K562 (cell line): ENCODE measurements around the gene RBP3. TPM values are rescaled to one million over a fixed set of nuclear protein-coding genes. Genes with fewer than 3 reads are reported as not detected.
A peak's percentile ranks its signal among the peaks of the same experiment; 100 is the strongest.

Experiments
- ATAC-seq: fragments of 200-7000 bp; cut with Tn5 transposase; 3 replicates; pipeline ENCODE4 v1.9.1; 2020; ENCODE audit warnings: moderate library complexity
- BruUV-seq: library from RNA; stranded (reverse); fragments of 400-500 nt; replicated peaks from 2 replicates; lab custom pipeline; 2021; lab: Mats Ljungman, UMichigan
- CTCF ChIA-PET: fragments of 300-600 bp; formaldehyde crosslinking; extraction: SDS; loops from one replicate; lab custom pipeline; 2021; ENCODE audit warnings: low intra/inter-chr PET ratio; lab: Yijun Ruan, JAX
- POLR2A ChIA-PET: fragments of 300-600, 350-650 bp; sonication (Branson Sonifier 250); formaldehyde crosslinking; extraction: SDS; loops from one replicate; lab custom pipeline; 2021; ENCODE audit warnings: antibody characterized with exemption, inconsistent platforms; lab: Yijun Ruan, JAX
- DNase-seq, 4 experiments: peaks; one replicate each; pipeline versions ENCODE4 v3.0.0 to v3.0.0-alpha.2; 2011 to 2018; ENCODE audit warnings: low spot score in 3 of 4, mixed read lengths in 3 of 4; ENCODE audit errors: extremely low read depth in 1 of 4
- FAIRE-seq: peaks from 2 replicates; lab custom pipeline; 2011; peaks lifted over from hg19 to GRCh38; lab: Jason Lieb, UNC
- H2AFZ ChIP-seq: 2 replicates; pipeline ENCODE4 v1.6.0; 2011; ENCODE audit warnings: low read depth, low read length, control low read depth, inconsistent platforms
- H3K27ac ChIP-seq: fragments of 200-600 bp; 3 replicates; pipeline ENCODE4 v1.8.0; 2011; ENCODE audit warnings: low read depth, mild to moderate bottlenecking, control low read depth, inconsistent platforms, low read length, moderate library complexity, mixed read lengths; ENCODE audit errors: extremely low read depth
- H3K27me3 ChIP-seq, 2 experiments: fragments of 300-600 bp in 1 of 2; 2 replicates in 1 of 2; 3 replicates in 1 of 2; pipeline versions ENCODE4 v1.6.0 to v1.8.0; 2011; ENCODE audit warnings: inconsistent platforms in 2 of 2, low read length in 2 of 2, mild to moderate bottlenecking in 1 of 2, mixed read lengths in 1 of 2, moderate library complexity in 1 of 2; ENCODE audit not compliant: control insufficient read depth in 2 of 2, insufficient read depth in 2 of 2
- H3K36me3 ChIP-seq: fragments of 300-600 bp; 3 replicates; pipeline ENCODE4 v1.8.0; 2011; ENCODE audit warnings: mild to moderate bottlenecking, low read length, inconsistent platforms; ENCODE audit not compliant: control insufficient read depth, insufficient read depth
- H3K4me1 ChIP-seq, 2 experiments: fragments of 200-600 bp in 1 of 2; replicated peaks in 1 of 2; 2 replicates in 1 of 2; 3 replicates in 1 of 2; pipeline versions ENCODE4 v1.5.1 to v1.8.0; 2011; ENCODE audit warnings: inconsistent platforms in 2 of 2, low read length in 2 of 2, mild to moderate bottlenecking in 1 of 2, mixed read lengths in 1 of 2, moderate library complexity in 1 of 2; ENCODE audit not compliant: control insufficient read depth in 2 of 2, insufficient read depth in 2 of 2
- H3K4me2 ChIP-seq: 2 replicates; pipeline ENCODE4 v1.6.1; 2011; ENCODE audit warnings: low read length, control low read depth, inconsistent platforms, mixed read lengths; ENCODE audit not compliant: insufficient read depth
- H3K4me3 ChIP-seq: fragments of 200-600 bp; sonication (generic), shearing (Covaris generic); 2 replicates; pipeline ENCODE4 v1.5.1; 2016; ENCODE audit warnings: control low read depth, inconsistent platforms
- H3K79me2 ChIP-seq: fragments of 200-600 bp; 3 replicates; pipeline ENCODE4 v1.8.0; 2011; ENCODE audit warnings: low read length, inconsistent platforms; ENCODE audit not compliant: control insufficient read depth, insufficient read depth
- H3K9ac ChIP-seq, 2 experiments: 2 replicates each; pipeline versions ENCODE4 v1.6.0 to v1.6.1; 2011; ENCODE audit warnings: low read depth in 2 of 2, low read length in 2 of 2, control low read depth in 1 of 2, inconsistent platforms in 1 of 2, mild to moderate bottlenecking in 1 of 2, mixed read lengths in 1 of 2; ENCODE audit not compliant: insufficient read depth in 1 of 2
- H3K9me1 ChIP-seq: one replicate; pipeline ENCODE4 v1.6.0; 2011; ENCODE audit warnings: inconsistent platforms, mild to moderate bottlenecking, low read length, moderate library complexity; ENCODE audit not compliant: control insufficient read depth, insufficient read depth
- H3K9me3 ChIP-seq: replicated peaks from 2 replicates; pipeline ENCODE4 v1.5.1; 2011; ENCODE audit warnings: low read depth, low read length, inconsistent platforms; ENCODE audit not compliant: control insufficient read depth, insufficient read depth
- H4K20me1 ChIP-seq: replicated peaks from 2 replicates; pipeline ENCODE4 v1.6.1; 2011; ENCODE audit warnings: low read length, inconsistent platforms, mixed read lengths; ENCODE audit not compliant: control insufficient read depth, insufficient read depth
- ARID1B ChIP-seq: fragments of 450-650 bp; IDR thresholded peaks from 2 replicates; pipeline ENCODE4 v1.6.1; 2016; ENCODE audit warnings: antibody characterized with exemption, mild to moderate bottlenecking, inconsistent platforms
- ATF1 ChIP-seq, 2 experiments: fragments of 450-650 bp in 1 of 2; IDR thresholded peaks; 2 replicates each; pipeline ENCODE4 v1.6.1; 2016; ENCODE audit warnings: missing compliant biosample characterization in 1 of 2, missing genetic modification characterization in 1 of 2
- CBFA2T3 ChIP-seq: fragments of 450-650 bp; IDR thresholded peaks from 2 replicates; pipeline ENCODE4 v1.6.1; 2017
- CTBP1 ChIP-seq: fragments of 450-650 bp; IDR thresholded peaks from 2 replicates; pipeline ENCODE4 v1.6.1; 2016; ENCODE audit warnings: borderline replicate concordance
- E2F3 ChIP-seq: fragments of 250-450 bp; sonication (Bioruptor Pico); IDR thresholded peaks from 2 replicates; pipeline ENCODE4 v1.4.0; 2020; ENCODE audit warnings: mild to moderate bottlenecking
- FOXK2 ChIP-seq, 2 experiments: fragments of 450-650 bp; IDR thresholded peaks in 1 of 2; conservative IDR thresholded peaks in 1 of 2; 2 replicates each; pipeline ENCODE4 v1.6.1; 2016; ENCODE audit warnings: low read depth in 2 of 2, mild to moderate bottlenecking in 1 of 2
- HDAC1 ChIP-seq, 2 experiments: fragments of 450-650 bp; IDR thresholded peaks; 2 replicates each; pipeline ENCODE4 v1.6.1; 2016 to 2017; ENCODE audit warnings: inconsistent platforms in 1 of 2, mild to moderate bottlenecking in 1 of 2, moderate library complexity in 1 of 2
- HNRNPH1 ChIP-seq: fragments of 200-400 bp; formaldehyde crosslinking; optimal IDR thresholded peaks from 2 replicates; pipeline ENCODE3; 2017; ENCODE audit warnings: low read depth, mild to moderate bottlenecking, low read length, moderate library complexity
- JUND ChIP-seq, 2 experiments: IDR thresholded peaks; 2 replicates in 1 of 2; 3 replicates in 1 of 2; pipeline ENCODE4 v1.6.1; 2011; ENCODE audit warnings: borderline replicate concordance in 2 of 2, low read depth in 2 of 2, low read length in 2 of 2, improper control_type of control experiment in 1 of 2, missing biosample characterization in 1 of 2, missing genetic modification characterization in 1 of 2, missing genetic modification reagents in 1 of 2
- KDM1A ChIP-seq, 2 experiments: fragments of 450-650 bp; IDR thresholded peaks; 2 replicates each; pipeline ENCODE4 v1.6.1; 2016; ENCODE audit warnings: mild to moderate bottlenecking in 2 of 2
- LEF1 ChIP-seq: fragments of 450-650 bp; IDR thresholded peaks from 2 replicates; pipeline ENCODE4 v1.6.1; 2016; ENCODE audit warnings: mild to moderate bottlenecking
- MTA2 ChIP-seq: fragments of 450-650 bp; IDR thresholded peaks from 2 replicates; pipeline ENCODE4 v1.6.1; 2016; ENCODE audit warnings: low read depth
- MYNN ChIP-seq, 2 experiments: sonication (generic); formaldehyde crosslinking in 1 of 2; IDR thresholded peaks; 2 replicates each; pipeline versions ENCODE4 v1.5.0 to v1.6.1; 2016 to 2020; ENCODE audit warnings: antibody characterized with exemption in 1 of 2, missing genetic modification reagents in 1 of 2
- NCOA1 ChIP-seq: fragments of 450-650 bp; IDR thresholded peaks from 2 replicates; pipeline ENCODE4 v1.6.1; 2016; ENCODE audit warnings: low read depth
- PHF21A ChIP-seq: fragments of 450-650 bp; IDR thresholded peaks from 2 replicates; pipeline ENCODE4 v1.6.1; 2017; ENCODE audit warnings: low read depth, borderline replicate concordance
- SMARCA4 ChIP-seq: fragments of 450-650 bp; IDR thresholded peaks from 2 replicates; pipeline ENCODE4 v1.6.1; 2016
- SMARCC2 ChIP-seq: fragments of 450-650 bp; IDR thresholded peaks from 2 replicates; pipeline ENCODE4 v1.6.1; 2017; ENCODE audit warnings: antibody characterized with exemption, moderate library complexity, mild to moderate bottlenecking, low read depth
- SOX6 ChIP-seq: fragments of 450-650 bp; IDR thresholded peaks from 2 replicates; pipeline ENCODE4 v1.6.1; 2014; ENCODE audit warnings: mild to moderate bottlenecking
- TEAD4 ChIP-seq, 2 experiments: sonication (generic) in 1 of 2; formaldehyde crosslinking in 1 of 2; IDR thresholded peaks; 2 replicates each; pipeline versions ENCODE4 v1.6.1 to v1.8.0; 2012 to 2022; ENCODE audit warnings: borderline replicate concordance in 1 of 2, inconsistent platforms in 1 of 2, low read length in 1 of 2, mild to moderate bottlenecking in 1 of 2, missing genetic modification reagents in 1 of 2
- THRAP3 ChIP-seq: fragments of 450-650 bp; IDR thresholded peaks from 2 replicates; pipeline ENCODE4 v1.6.1; 2016; ENCODE audit warnings: mild to moderate bottlenecking, inconsistent platforms, borderline replicate concordance
- TRIM24 ChIP-seq, 2 experiments: fragments of 450-650 bp; IDR thresholded peaks; 2 replicates each; pipeline ENCODE4 v1.6.1; 2016
- ZEB2 ChIP-seq: fragments of 450-650 bp; IDR thresholded peaks from 2 replicates; pipeline ENCODE4 v1.6.1; 2016
- ZKSCAN8 ChIP-seq: fragments of 200-800 bp; sonication (Bioruptor generic); IDR thresholded peaks from 2 replicates; pipeline ENCODE4 v1.6.1; 2016; ENCODE audit warnings: missing genetic modification characterization, missing compliant biosample characterization
- ZNF668 ChIP-seq: fragments of 250-450 bp; sonication (Bioruptor Pico); IDR thresholded peaks from 2 replicates; pipeline ENCODE4 v1.8.0; 2022; ENCODE audit warnings: mild to moderate bottlenecking, inconsistent platforms
- ZNF695 ChIP-seq: fragments of 450-650 bp; formaldehyde crosslinking; IDR thresholded peaks from 2 replicates; pipeline ENCODE4 v1.4.0; 2020; ENCODE audit warnings: mild to moderate bottlenecking, moderate library complexity
- WGBS: fragments of 100-300 bp; shearing (Covaris generic); methylation state at CpG from one replicate; pipeline ENCODE4 v1.1.6; 2016; ENCODE audit warnings: low coverage, mixed read lengths; ENCODE audit not compliant: insufficient coverage; ENCODE audit errors: missing lambda C conversion rate; 5-methylcytosine and 5-hydroxymethylcytosine counted together
- in situ Hi-C: fragments of 300-500 bp; cut with MboI; formaldehyde crosslinking; loops from 4 replicates; pipeline ENCODE4 v1.15.0; 2018; ENCODE audit warnings: inconsistent platforms, mixed read lengths
- intact Hi-C: fragments of 100-400 bp; cut with micrococcal nuclease; formaldehyde crosslinking; loops from 2 replicates; pipeline ENCODE4 v1.14.2; 2022
- polyA plus RNA-seq, 8 experiments: library from polyadenylated mRNA; depleted of rRNA in 4 of 8; stranded (reverse) in 5 of 8; unstranded in 3 of 8; fragments of >200 nt; fragmentation: Nextera tagmentation in 2 of 8; fragmentation: Illumina TruSeq in 1 of 8; extraction: Ambion mirVana in 2 of 8; extraction: Trizol in 1 of 8; gene quantifications; 2 replicates each; pipeline versions ENCODE4 v1.2.1 to v1.2.3, GENCODE V29; 2011 to 2014; ENCODE audit warnings: inconsistent platforms in 1 of 8, missing spikeins in 1 of 8
- total RNA-seq, 7 experiments: library from RNA; depleted of rRNA in 6 of 7; stranded (reverse); fragments of >200 nt in 6 of 7; fragmentation: Illumina TruSeq in 2 of 7; extraction: Trizol in 2 of 7; gene quantifications; 2 replicates each; pipeline versions ENCODE4 v1.2.1 to v1.2.3, GENCODE V29; 2011 to 2021; ENCODE audit warnings: low replicate concordance in 1 of 7

The RBP3 gene
- total and polyA plus RNA-seq, 9 of the 15 experiments (the other 6 are each of a cell fraction or from before 2014, with no cell fraction given) = not detected

- H3K9me3 ChIP-seq = no peaks in the 10 kb centered on the region
- no peak overlapping the region for H3K9ac ChIP-seq
- in situ Hi-C loops (no loop called here), intact Hi-C loops (loop anchor here (2.0 kb wide), 1 partner anchor 20 kb away; no protein-coding TSS in a partner anchor)
- ATAC-seq (peak; percentile 91), FAIRE-seq (no peak), DNase-seq (peak; percentile 60 to 78 (median 69))
- peaks cover 3 to 16% of the 10 kb centered on the region in 2 experiments for H3K27me3 ChIP-seq
- H3K79me2 ChIP-seq = no peaks in the 10 kb centered on the region
- ChIA-PET CTCF (no interaction called here), POLR2A (interaction anchor here (0.6 to 1.1 kb wide), 4 partner anchors 9 to 30 kb away, joined by 3 read pairs; partner anchors contain the start of gene GDF2)
- H3K4me3 ChIP-seq = no peak overlapping the region
- no TSS peak for BruUV-seq
- 0% methylated on average over 10 of the region's 10 CpGs for whole genome bisulfite sequencing
- H3K4me1 ChIP-seq = peaks cover 22 to 37% of the 10 kb centered on the region in 2 experiments; a peak in 4 of 5 replicates
- H3K27ac ChIP-seq = no peak overlapping the region; the same call in 2 of the 3 replicates
- no peaks in the 10 kb centered on the region for H3K9me1 ChIP-seq
- peak overlapping the region; percentile 63 for H3K4me2 ChIP-seq
- H4K20me1 ChIP-seq = 0 out of 2 replicates have a peak, but pooled peaks cover 13% of the 10 kb centered on the region
- no peaks in the 10 kb centered on the region for H3K36me3 ChIP-seq
- peak overlapping the region; percentile 71 for H2AFZ ChIP-seq
- TF ChIP-seq ZKSCAN8 (peak; percentile 97), ZNF668 (CRISPR knock-in tag) (no peak), ATF1 (CRISPR knock-in tag; IDR thresholded peaks at IDR 0.05) (no peak), ATF1 (tag; IDR thresholded peaks at IDR 0.05) (peak; percentile 58), ZEB2 (peak; percentile 83; the same call in 1 of the 2 replicates), TEAD4 (IDR thresholded peaks at IDR 0.05; ENCODE audit: low read length) (peak; percentile 69), TEAD4 (CRISPR knock-in tag; IDR thresholded peaks at IDR 0.05; ENCODE audit: borderline replicate concordance) (no peak), SMARCA4 (peak; percentile 86), LEF1 (peak; percentile 66; the same call in 1 of the 2 replicates), E2F3 (CRISPR knock-in tag) (no peak), MYNN (IDR thresholded peaks at IDR 0.05) (peak; percentile 46; the same call in 1 of the 2 replicates), MYNN (CRISPR knock-in tag; IDR thresholded peaks at IDR 0.05) (no peak), THRAP3 (no peak), MTA2 (peak; percentile 68), NCOA1 (0 out of 2 replicates have a peak, but pooled peaks have one; percentile 18), JUND (IDR thresholded peaks at IDR 0.05; ENCODE audit: borderline replicate concordance, low read depth, low read length) (peak; percentile 34; the same call in 1 of the 2 replicates), JUND (tag; IDR thresholded peaks at IDR 0.05; ENCODE audit: borderline replicate concordance, low read depth, low read length) (peak; percentile 39; the same call in 2 of the 3 replicates), HDAC1 (IDR thresholded peaks at IDR 0.05) (peak in 1 of 2 experiments; percentile 37; a peak in 1 of 4 replicates), ARID1B (peak; percentile 93), HNRNPH1 (no peak), SMARCC2 (0 out of 2 replicates have a peak, but pooled peaks have one; percentile 57), CBFA2T3 (peak; percentile 91), PHF21A (peak; percentile 68; the same call in 1 of the 2 replicates), FOXK2 (conservative IDR thresholded peaks at IDR 0.05 in 1 of 2, IDR thresholded peaks at IDR 0.05 in 1 of 2; ENCODE audit: low read depth in 2 of 2) (0 out of 4 replicates have a peak, but pooled peaks have one; percentile 21 to 38), ZNF695 (no peak), KDM1A (IDR thresholded peaks at IDR 0.05) (peak; percentile 79 to 80; a peak in 3 of 4 replicates), TRIM24 (IDR thresholded peaks at IDR 0.05) (peak in 1 of 2 experiments; percentile 21; a peak in 1 of 4 replicates), SOX6 (peak; percentile 45; the same call in 1 of the 2 replicates), CTBP1 (peak; percentile 92)
These were observed 41.6 kb upstream of the RBP3 start for GRCh38 chr10:47306387-47307210.
